ENCODE measurements around the gene TRIM34.

GRCh38 chr11:5620651-5621521 is 3.9 kb upstream of the TRIM34 start:
- no peak for TF ChIP-seq CTCF (IDR thresholded peaks at IDR 0.05)
- no peak for TF ChIP-seq ZFX (IDR thresholded peaks at IDR 0.05; ENCODE audit: borderline replicate concordance)
